HEK293 (cell line): ENCODE measurements around the gene SPEF1.

ENCODE experiments used
- CTCF ChIA-PET: fragments of 350-600 bp; formaldehyde crosslinking; extraction: SDS; loops from one replicate; lab custom pipeline; 2021; ENCODE audit warnings: antibody characterized with exemption; lab: Yijun Ruan, JAX
- POLR2A ChIA-PET: fragments of 300-600 bp; formaldehyde crosslinking; extraction: SDS; loops from one replicate; lab custom pipeline; 2020; ENCODE audit warnings: antibody characterized with exemption, inconsistent platforms; lab: Yijun Ruan, JAX
- H3K27ac ChIP-seq: fragments of 200-500 bp; sonication (Bioruptor generic); 2 replicates; pipeline ENCODE4 v1.5.1; 2014; ENCODE audit warnings: low read depth, low read length, control low read depth, inconsistent platforms; ENCODE audit errors: extremely low read depth
- H3K36me3 ChIP-seq, 2 experiments: fragments of 200-500 bp in 1 of 2; sonication (Bioruptor generic) in 1 of 2; 1 replicate in 1 of 2; 2 replicates in 1 of 2; pipeline ENCODE4 v1.5.1; 2014 to 2017; ENCODE audit warnings: inconsistent platforms in 2 of 2, low read length in 2 of 2; ENCODE audit not compliant: control insufficient read depth in 2 of 2, insufficient read depth in 1 of 2
- H3K4me1 ChIP-seq: fragments of 200-500 bp; sonication (Bioruptor generic); 2 replicates; pipeline ENCODE4 v1.5.1; 2014; ENCODE audit warnings: mild to moderate bottlenecking, low read length, inconsistent platforms; ENCODE audit not compliant: control insufficient read depth, insufficient read depth
- H3K4me3 ChIP-seq: 2 replicates; pipeline ENCODE4 v1.5.1; 2011; ENCODE audit warnings: low read depth, mild to moderate bottlenecking, control low read depth, low read length, moderate library complexity
- H3K9me3 ChIP-seq: fragments of 200-500 bp; sonication (Bioruptor generic); 2 replicates; pipeline ENCODE4 v1.5.1; 2014; ENCODE audit warnings: low read depth, low read length, inconsistent platforms; ENCODE audit not compliant: control insufficient read depth, insufficient read depth
- GLIS2 ChIP-seq: fragments of 450-650 bp; formaldehyde crosslinking; IDR thresholded peaks from 2 replicates; pipeline ENCODE4 v1.5.1; 2016; ENCODE audit warnings: missing biosample characterization, missing genetic modification characterization
- IKZF3 ChIP-seq: fragments of 450-650 bp; IDR thresholded peaks from 2 replicates; pipeline ENCODE4 v1.5.0; 2018; ENCODE audit warnings: missing biosample characterization, mild to moderate bottlenecking, missing genetic modification characterization, moderate library complexity
- KLF16 ChIP-seq: fragments of 450-650 bp; formaldehyde crosslinking; IDR thresholded peaks from 2 replicates; pipeline ENCODE4 v1.5.1; 2017; ENCODE audit warnings: missing biosample characterization, missing genetic modification characterization
- OSR2 ChIP-seq: fragments of 450-650 bp; formaldehyde crosslinking; IDR thresholded peaks from 2 replicates; pipeline ENCODE4 v1.5.1; 2016; ENCODE audit warnings: missing biosample characterization, missing genetic modification characterization
- TCF7L2 ChIP-seq: IDR thresholded peaks from 2 replicates; pipeline ENCODE4 v1.6.1; 2011; ENCODE audit warnings: low read depth, mild to moderate bottlenecking, inconsistent platforms, low read length, moderate library complexity, borderline replicate concordance
- YY1 ChIP-seq: fragments of 450-650 bp; formaldehyde crosslinking; IDR thresholded peaks from 2 replicates; pipeline ENCODE4 v1.5.1; 2018; ENCODE audit warnings: missing biosample characterization, missing genetic modification characterization
- YY2 ChIP-seq: fragments of 450-650 bp; formaldehyde crosslinking; IDR thresholded peaks from 2 replicates; pipeline ENCODE4 v1.5.1; 2016; ENCODE audit warnings: missing biosample characterization, missing genetic modification characterization
- ZBTB17 ChIP-seq: fragments of 450-650 bp; formaldehyde crosslinking; IDR thresholded peaks from 2 replicates; pipeline ENCODE4 v1.5.1; 2016; ENCODE audit warnings: missing biosample characterization, missing genetic modification characterization
- ZFP3 ChIP-seq: fragments of 450-650 bp; formaldehyde crosslinking; IDR thresholded peaks from 2 replicates; pipeline ENCODE4 v1.5.1; 2016; ENCODE audit warnings: low read depth, missing biosample characterization, missing genetic modification characterization
- ZIC2 ChIP-seq: fragments of 450-650 bp; formaldehyde crosslinking; IDR thresholded peaks from 2 replicates; pipeline ENCODE4 v1.5.1; 2016; ENCODE audit warnings: missing biosample characterization, missing genetic modification characterization
- ZNF121 ChIP-seq: fragments of 450-650 bp; formaldehyde crosslinking; IDR thresholded peaks from 2 replicates; pipeline ENCODE4 v1.5.1; 2016; ENCODE audit warnings: missing biosample characterization, missing genetic modification characterization
- ZNF221 ChIP-seq: fragments of 450-650 bp; formaldehyde crosslinking; IDR thresholded peaks from 2 replicates; pipeline ENCODE4 v1.5.1; 2017; ENCODE audit warnings: missing biosample characterization, missing genetic modification characterization, borderline replicate concordance
- ZNF354C ChIP-seq: fragments of 450-650 bp; formaldehyde crosslinking; IDR thresholded peaks from 2 replicates; pipeline ENCODE4 v1.5.1; 2016; ENCODE audit warnings: missing biosample characterization, missing genetic modification characterization, low read depth, borderline replicate concordance
- ZNF416 ChIP-seq: fragments of 450-650 bp; formaldehyde crosslinking; IDR thresholded peaks from 2 replicates; pipeline ENCODE4 v1.5.1; 2016; ENCODE audit warnings: missing biosample characterization, missing genetic modification characterization
- ZNF501 ChIP-seq: fragments of 450-650 bp; formaldehyde crosslinking; IDR thresholded peaks from 2 replicates; pipeline ENCODE4 v1.5.1; 2016; ENCODE audit warnings: missing biosample characterization, missing genetic modification characterization
- ZNF514 ChIP-seq: fragments of 450-650 bp; formaldehyde crosslinking; IDR thresholded peaks from 2 replicates; pipeline ENCODE4 v1.5.1; 2016; ENCODE audit warnings: missing biosample characterization, missing genetic modification characterization
- ZNF585B ChIP-seq: fragments of 450-650 bp; formaldehyde crosslinking; IDR thresholded peaks from 2 replicates; pipeline ENCODE4 v1.5.1; 2016; ENCODE audit warnings: missing biosample characterization, missing genetic modification characterization
- ZNF747 ChIP-seq: fragments of 450-650 bp; formaldehyde crosslinking; IDR thresholded peaks from 2 replicates; pipeline ENCODE4 v1.5.1; 2016; ENCODE audit warnings: missing biosample characterization, missing genetic modification characterization
- TF ChIP-seq, protein P1 (sequence below): fragments of 450-650 bp; formaldehyde crosslinking; IDR thresholded peaks from 2 replicates; pipeline ENCODE4; 2016; ENCODE audit warnings: missing biosample characterization, missing genetic modification characterization
- TF ChIP-seq, protein P2 (sequence below): fragments of 450-650 bp; formaldehyde crosslinking; IDR thresholded peaks from 2 replicates; pipeline ENCODE4 v1.5.1; 2017; ENCODE audit warnings: missing biosample characterization, missing genetic modification characterization
- TF ChIP-seq, protein P3 (sequence below): fragments of 450-650 bp; formaldehyde crosslinking; IDR thresholded peaks from 2 replicates; pipeline ENCODE4 v1.5.1; 2016; ENCODE audit warnings: missing biosample characterization, missing genetic modification characterization

Gene SPEF1

DNA sequence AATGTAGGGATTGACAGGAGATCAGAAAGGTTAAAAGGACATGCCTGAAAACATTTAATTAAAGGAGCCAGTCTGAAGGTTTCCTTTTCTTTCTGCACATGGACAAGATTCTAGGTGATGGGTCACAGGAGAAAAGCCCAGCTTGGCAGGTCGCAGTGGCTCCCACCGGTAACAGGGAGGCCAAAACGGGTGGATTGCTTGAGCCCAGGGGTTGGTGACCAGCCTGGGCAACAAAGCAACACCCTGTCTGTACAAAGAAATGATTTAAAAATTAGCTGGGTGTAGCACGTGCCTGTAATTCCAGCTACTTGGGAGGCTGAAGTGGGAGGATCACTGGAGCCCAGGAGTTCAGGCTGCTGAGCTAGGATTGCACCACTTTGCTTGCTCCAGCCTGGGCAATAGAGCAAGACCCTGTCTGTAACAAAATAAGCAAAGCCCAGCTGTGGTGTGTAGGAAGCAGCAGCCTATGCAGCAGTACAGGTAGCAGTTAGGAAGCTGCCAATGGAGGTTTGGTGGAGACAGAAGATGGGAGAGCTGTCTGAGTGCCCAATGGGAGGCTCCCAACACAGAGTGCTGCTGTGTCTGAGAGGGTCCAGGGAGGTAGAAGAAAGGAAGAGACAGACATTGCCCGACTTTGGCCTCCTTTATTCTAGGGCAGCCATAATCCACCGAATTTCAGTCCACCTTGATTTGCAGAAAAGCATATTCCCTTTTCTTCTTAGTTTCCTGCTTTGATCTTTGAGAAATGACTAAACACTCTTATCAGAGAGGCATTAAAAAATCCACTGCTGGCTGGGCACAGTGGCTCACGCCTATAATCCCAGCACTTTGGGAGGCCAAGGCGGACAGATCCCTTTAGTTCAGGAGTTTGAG, 32.0 kb upstream of the SPEF1 start (continued):
- TF ChIP-seq OSR2 (tag by site-specific recombination) (peak; percentile 61), ZNF514 (tag by site-specific recombination) (no peak), ZNF416 (tag by site-specific recombination) (no peak), ZNF501 (tag by site-specific recombination) (no peak), ZNF747 (no peak), KLF16 (tag by site-specific recombination) (no peak), ZNF221 (tag by site-specific recombination) (no peak), ZNF354C (tag by site-specific recombination) (no peak), ZNF121 (peak; percentile 95), ZNF585B (no peak), ZBTB17 (tag by site-specific recombination) (no peak), TCF7L2 (no peak), YY2 (tag by site-specific recombination) (no peak), ZIC2 (tag by site-specific recombination) (no peak), IKZF3 (tag by site-specific recombination) (no peak), GLIS2 (tag by site-specific recombination) (no peak)
- TF ChIP-seq, protein P1, sequence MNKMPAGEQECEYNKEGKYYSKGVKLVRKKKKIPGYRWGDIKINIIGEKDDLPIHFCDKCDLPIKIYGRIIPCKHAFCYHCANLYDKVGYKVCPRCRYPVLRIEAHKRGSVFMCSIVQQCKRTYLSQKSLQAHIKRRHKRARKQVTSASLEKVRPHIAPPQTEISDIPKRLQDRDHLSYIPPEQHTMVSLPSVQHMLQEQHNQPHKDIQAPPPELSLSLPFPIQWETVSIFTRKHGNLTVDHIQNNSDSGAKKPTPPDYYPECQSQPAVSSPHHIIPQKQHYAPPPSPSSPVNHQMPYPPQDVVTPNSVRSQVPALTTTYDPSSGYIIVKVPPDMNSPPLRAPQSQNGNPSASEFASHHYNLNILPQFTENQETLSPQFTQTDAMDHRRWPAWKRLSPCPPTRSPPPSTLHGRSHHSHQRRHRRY = no peak
- TF ChIP-seq, protein P2, sequence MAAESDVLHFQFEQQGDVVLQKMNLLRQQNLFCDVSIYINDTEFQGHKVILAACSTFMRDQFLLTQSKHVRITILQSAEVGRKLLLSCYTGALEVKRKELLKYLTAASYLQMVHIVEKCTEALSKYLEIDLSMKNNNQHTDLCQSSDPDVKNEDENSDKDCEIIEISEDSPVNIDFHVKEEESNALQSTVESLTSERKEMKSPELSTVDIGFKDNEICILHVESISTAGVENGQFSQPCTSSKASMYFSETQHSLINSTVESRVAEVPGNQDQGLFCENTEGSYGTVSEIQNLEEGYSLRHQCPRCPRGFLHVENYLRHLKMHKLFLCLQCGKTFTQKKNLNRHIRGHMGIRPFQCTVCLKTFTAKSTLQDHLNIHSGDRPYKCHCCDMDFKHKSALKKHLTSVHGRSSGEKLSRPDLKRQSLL (tag by site-specific recombination) = no peak
- TF ChIP-seq, protein P3, sequence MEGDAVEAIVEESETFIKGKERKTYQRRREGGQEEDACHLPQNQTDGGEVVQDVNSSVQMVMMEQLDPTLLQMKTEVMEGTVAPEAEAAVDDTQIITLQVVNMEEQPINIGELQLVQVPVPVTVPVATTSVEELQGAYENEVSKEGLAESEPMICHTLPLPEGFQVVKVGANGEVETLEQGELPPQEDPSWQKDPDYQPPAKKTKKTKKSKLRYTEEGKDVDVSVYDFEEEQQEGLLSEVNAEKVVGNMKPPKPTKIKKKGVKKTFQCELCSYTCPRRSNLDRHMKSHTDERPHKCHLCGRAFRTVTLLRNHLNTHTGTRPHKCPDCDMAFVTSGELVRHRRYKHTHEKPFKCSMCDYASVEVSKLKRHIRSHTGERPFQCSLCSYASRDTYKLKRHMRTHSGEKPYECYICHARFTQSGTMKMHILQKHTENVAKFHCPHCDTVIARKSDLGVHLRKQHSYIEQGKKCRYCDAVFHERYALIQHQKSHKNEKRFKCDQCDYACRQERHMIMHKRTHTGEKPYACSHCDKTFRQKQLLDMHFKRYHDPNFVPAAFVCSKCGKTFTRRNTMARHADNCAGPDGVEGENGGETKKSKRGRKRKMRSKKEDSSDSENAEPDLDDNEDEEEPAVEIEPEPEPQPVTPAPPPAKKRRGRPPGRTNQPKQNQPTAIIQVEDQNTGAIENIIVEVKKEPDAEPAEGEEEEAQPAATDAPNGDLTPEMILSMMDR (tag by site-specific recombination) = no peak
- TF ChIP-seq, all 188 proteins: peak for 4

DNA sequence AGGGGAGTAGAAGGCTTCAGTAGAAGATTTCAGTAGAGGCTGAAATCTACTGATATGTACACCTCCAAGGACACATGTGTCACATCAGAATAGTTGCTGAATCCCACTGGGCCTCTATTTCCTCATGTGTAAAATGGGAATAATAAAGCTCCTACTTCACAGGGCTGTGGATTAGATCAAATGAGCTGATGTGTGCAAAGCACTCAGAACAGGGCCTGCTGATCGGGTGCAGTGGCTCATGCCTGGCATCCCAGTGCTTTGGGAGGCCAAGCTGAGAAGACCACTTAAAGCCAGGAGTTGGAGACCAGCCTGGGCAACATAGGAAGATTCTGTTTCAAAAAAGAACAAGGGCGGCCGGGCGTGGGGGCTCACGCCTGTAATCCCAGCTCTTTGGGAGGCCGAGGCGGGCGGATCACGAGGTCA, 31.0 kb upstream of the SPEF1 start:
- Histone ChIP-seq H3K4me1 (peaks cover 29% of the 10 kb centered on the region), H3K36me3 (no peaks in the 10 kb centered on the region), H3K9me3 (no peaks in the 10 kb centered on the region), H3K27ac (peak overlapping the region; percentile 84), H3K4me3 (no peak overlapping the region)
- ChIA-PET POLR2A (interaction anchor here (0.6 to 4.2 kb wide), 11 partner anchors 8 to 145 kb away, joined by 3 to 26 read pairs (median 6); partner anchors contain the start of genes ADISSP, AP5S1, CDC25B and CENPB), CTCF (interaction anchor here (0.6 to 2.6 kb wide), 6 partner anchors 13 to 259 kb away, joined by 3 to 6 read pairs (median 4); no protein-coding TSS in a partner anchor)
- TF ChIP-seq ZFP3 (tag by site-specific recombination) (0 out of 2 replicates have a peak, but pooled peaks have one; percentile 50), YY1 (no peak)
